Natural killer cell (primary cell): ENCODE results near the gene NRXN3. TPM values are rescaled to one million over a fixed set of nuclear protein-coding genes. Genes with fewer than 3 reads are reported as not detected.

Source experiments
- ATAC-seq, 3 donors: fragments of 150-1000 bp in 2 of 3; fragments of 200-7000 bp in 1 of 3; cut with Tn5 transposase; 1 replicate in 1 of 3; 2 replicates in 2 of 3; pipeline ENCODE4 v1.10.0; 2021; ENCODE audit warnings: mild to moderate bottlenecking in 2 of 3, moderate library complexity in 2 of 3
- DNase-seq, 2 donors: peaks; one replicate each; pipeline versions ENCODE4 v3.0.0 to v3.0.0-alpha.2; 2013 to 2021; ENCODE audit warnings: mixed read lengths in 1 of 2
- H3K27ac ChIP-seq: one replicate; pipeline ENCODE4 v1.5.1; 2013; ENCODE audit warnings: mild to moderate bottlenecking, low read length
- H3K27me3 ChIP-seq: one replicate; pipeline ENCODE4 v1.6.1; 2013; ENCODE audit warnings: low read length; ENCODE audit not compliant: control insufficient read depth, insufficient read depth
- H3K36me3 ChIP-seq: one replicate; pipeline ENCODE4 v1.6.1; 2013; ENCODE audit warnings: low read length; ENCODE audit not compliant: control insufficient read depth, insufficient read depth
- H3K4me1 ChIP-seq: one replicate; pipeline ENCODE4 v1.6.1; 2013; ENCODE audit warnings: low read length; ENCODE audit not compliant: control insufficient read depth, insufficient read depth
- H3K4me3 ChIP-seq: one replicate; pipeline ENCODE4 v1.5.1; 2013; ENCODE audit warnings: low read length
- H3K9me3 ChIP-seq: one replicate; pipeline ENCODE4 v1.6.1; 2013; ENCODE audit warnings: low read length; ENCODE audit not compliant: control insufficient read depth, insufficient read depth
- H3K27ac Mint-ChIP-seq, 2 donors: one replicate each; pipeline ENCODE4 v1.8.0; 2022; ENCODE audit warnings: mild to moderate bottlenecking in 2 of 2, mixed read lengths in 2 of 2, moderate library complexity in 1 of 2
- H3K27me3 Mint-ChIP-seq, 2 donors: one replicate each; pipeline ENCODE4 v1.8.0; 2022; ENCODE audit warnings: low read depth in 2 of 2, mixed read lengths in 2 of 2
- H3K36me3 Mint-ChIP-seq: one replicate; pipeline ENCODE4 v1.8.0; 2022; ENCODE audit warnings: mixed read lengths
- H3K4me1 Mint-ChIP-seq, 2 donors: one replicate each; pipeline ENCODE4 v1.8.0; 2022; ENCODE audit warnings: mixed read lengths in 2 of 2
- H3K4me3 Mint-ChIP-seq: one replicate; pipeline ENCODE4 v1.8.0; 2022; ENCODE audit warnings: mild to moderate bottlenecking, moderate library complexity, mixed read lengths
- H3K9me3 Mint-ChIP-seq, 2 donors: one replicate each; pipeline ENCODE4 v1.8.0; 2022; ENCODE audit warnings: mixed read lengths in 2 of 2
- CTCF ChIP-seq: fragments of 200-600 bp; IDR thresholded peaks from one replicate; pipeline ENCODE4 v1.8.0; 2022; ENCODE audit warnings: antibody characterized with exemption
- WGBS: methylation state at CpG from one replicate; pipeline ENCODE4 v1.1.7; 2013; ENCODE audit warnings: missing lambda C conversion rate; ENCODE audit not compliant: insufficient coverage; 5-methylcytosine and 5-hydroxymethylcytosine counted together
- intact Hi-C: fragments of 100-400 bp; cut with micrococcal nuclease; formaldehyde crosslinking; loops from one replicate; pipeline ENCODE4 v1.14.2; 2022
- total RNA-seq, 4 donors: library from RNA; stranded (reverse); fragments of 120-200 nt in 1 of 4; gene quantifications; one replicate each; pipeline versions ENCODE4 v1.2.3 to v1.2.4, GENCODE V29; 2013 to 2022

Gene NRXN3
- total RNA-seq, 3 donors from 2014 or later (not counting 1 experiment from before 2014, with no cell fraction given) = not detected

GRCh38 chr14:78872837-78873236 is 702.7 kb downstream of the NRXN3 start:
- WGBS = 100% methylated on average over 1 of the region's 1 CpG
- Mint-ChIP-seq H3K36me3 (no peaks in the 10 kb centered on the region), H3K4me3 (no peak overlapping the region), H3K4me1 (no peaks in the 10 kb centered on the region), H3K9me3 (peaks cover 13 to 16% of the 10 kb centered on the region in 2 donors), H3K27me3 (no peaks in the 10 kb centered on the region), H3K27ac (no peak overlapping the region)
- Histone ChIP-seq H3K9me3 (no peaks in the 10 kb centered on the region), H3K36me3 (no peaks in the 10 kb centered on the region), H3K27me3 (no peaks in the 10 kb centered on the region), H3K4me1 (no peaks in the 10 kb centered on the region), H3K4me3 (no peak overlapping the region), H3K27ac (no peak overlapping the region)
- TF ChIP-seq CTCF = no peak
- no peak for DNase-seq
- no peak for ATAC-seq
- intact Hi-C loops = no loop called here

GRCh38 chr14:78873581-78873980 is 703.4 kb downstream of the NRXN3 start:
- Histone ChIP-seq H3K27me3 (no peaks in the 10 kb centered on the region), H3K27ac (no peak overlapping the region), H3K4me3 (no peak overlapping the region), H3K4me1 (no peaks in the 10 kb centered on the region), H3K36me3 (no peaks in the 10 kb centered on the region), H3K9me3 (no peaks in the 10 kb centered on the region)
- TF ChIP-seq CTCF = no peak
- no peak overlapping the region for H3K27ac Mint-ChIP-seq
- H3K4me3 Mint-ChIP-seq = no peak overlapping the region
- H3K9me3 Mint-ChIP-seq = peaks cover 13 to 16% of the 10 kb centered on the region in 2 donors
- intact Hi-C loops = no loop called here
- no peaks in the 10 kb centered on the region for H3K36me3 Mint-ChIP-seq
- ATAC-seq (no peak), DNase-seq (no peak)
- H3K4me1 Mint-ChIP-seq = no peaks in the 10 kb centered on the region
- 71% methylated on average over 1 of the region's 2 CpGs for WGBS
- no peaks in the 10 kb centered on the region for H3K27me3 Mint-ChIP-seq

GRCh38 chr14:78875049-78875448 is 704.9 kb downstream of the NRXN3 start:
- WGBS = 45% methylated on average over 2 of the region's 2 CpGs
- DNase-seq (no peak), ATAC-seq (no peak)
- Mint-ChIP-seq H3K36me3 (no peaks in the 10 kb centered on the region), H3K27me3 (no peaks in the 10 kb centered on the region), H3K4me3 (no peak overlapping the region), H3K9me3 (peaks cover 5 to 8% of the 10 kb centered on the region in 2 donors), H3K27ac (no peak overlapping the region), H3K4me1 (no peaks in the 10 kb centered on the region)
- Histone ChIP-seq H3K9me3 (no peaks in the 10 kb centered on the region), H3K4me1 (no peaks in the 10 kb centered on the region), H3K36me3 (no peaks in the 10 kb centered on the region), H3K4me3 (no peak overlapping the region), H3K27me3 (no peaks in the 10 kb centered on the region), H3K27ac (no peak overlapping the region)
- intact Hi-C loops = no loop called here
- TF ChIP-seq CTCF = no peak

- Histone ChIP-seq H3K4me1 (no peaks in the 10 kb centered on the region), H3K36me3 (no peaks in the 10 kb centered on the region), H3K27me3 (no peaks in the 10 kb centered on the region), H3K27ac (no peak overlapping the region), H3K4me3 (no peak overlapping the region), H3K9me3 (peaks cover 8% of the 10 kb centered on the region)
- no peak overlapping the region for H3K4me3 Mint-ChIP-seq
- ATAC-seq (no peak), DNase-seq (no peak)
- no peaks in the 10 kb centered on the region for H3K36me3 Mint-ChIP-seq
- no peak overlapping the region for H3K27ac Mint-ChIP-seq
- intact Hi-C loops = no loop called here
- no peak for TF ChIP-seq CTCF
- no peaks in the 10 kb centered on the region for H3K4me1 Mint-ChIP-seq
- H3K9me3 Mint-ChIP-seq = peaks cover 2 to 12% of the 10 kb centered on the region in 2 donors
- H3K27me3 Mint-ChIP-seq = no peaks in the 10 kb centered on the region
These were observed 715.7 kb downstream of the NRXN3 start for GRCh38 chr14:78885884-78886283.
